Panc1 (cell line): ENCODE results near the gene TLCD2. TPM values are rescaled to one million over a fixed set of nuclear protein-coding genes. Genes with fewer than 3 reads are reported as not detected.

Source experiments
- ATAC-seq: fragments of 200-7000 bp; cut with Tn5 transposase; 2 replicates; pipeline ENCODE4 v1.9.1; 2020; ENCODE audit warnings: mild to moderate bottlenecking, moderate library complexity
- Bru-seq: library from RNA; stranded (reverse); fragments of 400-500 nt; gene quantifications from one replicate; lab custom pipeline; 2021; lab: Mats Ljungman, UMichigan
- BruChase-seq, 2 experiments: library from RNA; stranded (reverse); fragments of 400-500 nt; gene quantifications; one replicate each; lab custom pipeline; 2021; lab: Mats Ljungman, UMichigan
- BruUV-seq: library from RNA; stranded (reverse); fragments of 400-500 nt; replicated peaks from 2 replicates; lab custom pipeline; 2021; lab: Mats Ljungman, UMichigan
- CTCF ChIA-PET: fragments of 300-600 bp; sonication (Branson Sonifier 250); formaldehyde crosslinking; loops from one replicate; lab custom pipeline; 2022; ENCODE audit warnings: antibody characterized with exemption; lab: Charles Lee
- POLR2A ChIA-PET: fragments of 300-600 bp; sonication (Branson Sonifier 250); formaldehyde crosslinking; loops from one replicate; lab custom pipeline; 2022; ENCODE audit warnings: antibody characterized with exemption; lab: Charles Lee
- DNase-seq: peaks from one replicate; pipeline ENCODE4 v3.0.0-alpha.2; 2010; ENCODE audit warnings: low read depth, low spot score
- H3K27ac ChIP-seq: 2 replicates; pipeline ENCODE4 v1.5.1; 2011; ENCODE audit warnings: mild to moderate bottlenecking, low read length, inconsistent platforms
- H3K27me3 ChIP-seq: fragments of 200-500 bp; sonication (Bioruptor generic); 2 replicates; pipeline ENCODE4 v1.6.0; 2014; ENCODE audit warnings: low read length, inconsistent platforms; ENCODE audit not compliant: control insufficient read depth, insufficient read depth
- H3K36me3 ChIP-seq: fragments of 200-500 bp; sonication (Bioruptor generic); 2 replicates; pipeline ENCODE4 v1.5.1; 2014; ENCODE audit warnings: inconsistent platforms, mild to moderate bottlenecking, low read length, moderate library complexity; ENCODE audit not compliant: control insufficient read depth, insufficient read depth
- H3K4me1 ChIP-seq: 2 replicates; pipeline ENCODE4 v1.5.1; 2011; ENCODE audit warnings: inconsistent platforms, mild to moderate bottlenecking, low read length, moderate library complexity; ENCODE audit not compliant: control insufficient read depth, insufficient read depth
- H3K4me3 ChIP-seq, 2 experiments: 2 replicates each; pipeline ENCODE4 v1.5.1; 2011 to 2012; ENCODE audit warnings: low read depth in 2 of 2, low read length in 2 of 2, mild to moderate bottlenecking in 2 of 2, inconsistent platforms in 1 of 2, moderate library complexity in 1 of 2
- H3K9me3 ChIP-seq: fragments of 200-500 bp; sonication (Bioruptor generic); 2 replicates; pipeline ENCODE4 v1.5.1; 2014; ENCODE audit warnings: low read depth, mild to moderate bottlenecking, inconsistent platforms, low read length, moderate library complexity; ENCODE audit not compliant: control insufficient read depth, insufficient read depth
- CTCF ChIP-seq: fragments of 450-650 bp; IDR thresholded peaks from 2 replicates; pipeline ENCODE4 v1.5.1; 2017; ENCODE audit warnings: mild to moderate bottlenecking
- POLR2AphosphoS5 ChIP-seq: IDR thresholded peaks from 2 replicates; pipeline ENCODE4 v1.6.1; 2012; ENCODE audit warnings: mild to moderate bottlenecking, low read depth, low read length, moderate library complexity
- REST ChIP-seq, 2 experiments: IDR thresholded peaks; 2 replicates each; pipeline ENCODE4 v1.6.1; 2011 to 2012; ENCODE audit warnings: low read depth in 2 of 2, control low read depth in 1 of 2, low read length in 1 of 2, mild to moderate bottlenecking in 1 of 2, moderate library complexity in 1 of 2; ENCODE audit not compliant: insufficient read depth in 1 of 2
- SIN3A ChIP-seq: IDR thresholded peaks from 2 replicates; pipeline ENCODE4 v1.6.1; 2012; ENCODE audit warnings: low read depth, mild to moderate bottlenecking, low read length, moderate library complexity, borderline replicate concordance; ENCODE audit not compliant: insufficient read depth
- TCF7L2 ChIP-seq: IDR thresholded peaks from 2 replicates; pipeline ENCODE4 v1.6.1; 2011; ENCODE audit warnings: mild to moderate bottlenecking, low read depth, low read length, inconsistent platforms
- in situ Hi-C: cut with HindIII; loops from 2 replicates; pipeline ENCODE4 v1.10.0; 2016; ENCODE audit warnings: low sequenced_read_pairs, low pct_unique_long_range_greater_than_20kb
- intact Hi-C: fragments of 100-400 bp; cut with micrococcal nuclease; formaldehyde crosslinking; loops from one replicate; pipeline ENCODE4 v1.10.0; 2022; ENCODE audit not compliant: unreplicated experiment
- long read RNA-seq: library from polyadenylated mRNA; unstranded; transcript quantifications from one replicate; pipeline ENCODE4 v2.0.0, GENCODE V29; 2021; ENCODE audit not compliant: unreplicated experiment
- polyA plus RNA-seq: library from polyadenylated mRNA; unstranded; fragments of >200 nt; gene quantifications from one replicate; pipeline ENCODE4 v1.2.1, GENCODE V29; 2012; ENCODE audit warnings: missing spikeins; ENCODE audit not compliant: insufficient read length
- total RNA-seq: library from RNA; stranded (reverse); gene quantifications from one replicate; pipeline ENCODE4 v1.2.1, GENCODE V29; 2021; ENCODE audit not compliant: unreplicated experiment

Gene TLCD2, protein sequence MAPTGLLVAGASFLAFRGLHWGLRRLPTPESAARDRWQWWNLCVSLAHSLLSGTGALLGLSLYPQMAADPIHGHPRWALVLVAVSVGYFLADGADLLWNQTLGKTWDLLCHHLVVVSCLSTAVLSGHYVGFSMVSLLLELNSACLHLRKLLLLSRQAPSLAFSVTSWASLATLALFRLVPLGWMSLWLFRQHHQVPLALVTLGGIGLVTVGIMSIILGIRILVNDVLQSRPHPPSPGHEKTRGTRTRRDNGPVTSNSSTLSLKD
- total RNA-seq, result 7.0 TPM
- 3.0 TPM for polyA plus RNA-seq
- Bru-seq, nascent RNA, result percentile 64 among the genes with signal in this experiment
- percentile 72 among the genes with signal in this experiment for BruChase-seq, experiment 1, labeled RNA remaining after a 2-hour chase
- BruChase-seq, experiment 2, labeled RNA remaining after a 6-hour chase, result percentile 86 among the genes with signal in this experiment
- long read RNA-seq, full-length matches to known transcripts, result 1 of 14 reads
- long read RNA-seq, partial matches to known transcripts, result 0 of 14 reads
- long read RNA-seq, other reads (novel, unspliced or antisense), result 13 of 14 reads

GRCh38 chr17:1709971-1710806 is at the start of gene TLCD2:
Gene TLCD2, minus strand, starts transcription at chr17:1710377. Its CDS starts 135 bp downstream, at chr17:1710242.
- in situ Hi-C loops, result no loop called here
- no peaks in the 10 kb centered on the region for H3K9me3 ChIP-seq
- no peaks in the 10 kb centered on the region for H3K27me3 ChIP-seq
- H3K27ac ChIP-seq, result peak within 1 kb of the TSS; percentile 78
- H3K4me3 ChIP-seq, result peak within 1 kb of the TSS; percentile 59 to 62
- intact Hi-C loops, result no loop called here
- ChIA-PET POLR2A (no interaction called here), CTCF (no interaction called here)
- TF ChIP-seq REST (IDR thresholded peaks at IDR 0.05; ENCODE audit: insufficient read depth in 1 of 2, low read depth in 2 of 2, low read length in 1 of 2) (no peak), POLR2AphosphoS5 (no peak), CTCF (no peak)
- ATAC-seq (peak; percentile 79), DNase-seq (no peak)
- peaks cover 4% of the 10 kb centered on the region; the same call in 1 of the 2 replicates for H3K36me3 ChIP-seq
- H3K4me1 ChIP-seq, result peaks cover 36% of the 10 kb centered on the region
- BruUV-seq, result no TSS peak

- TF ChIP-seq CTCF (no peak), REST (IDR thresholded peaks at IDR 0.05; ENCODE audit: insufficient read depth in 1 of 2, low read depth in 2 of 2, low read length in 1 of 2) (no peak), POLR2AphosphoS5 (no peak), TCF7L2 (no peak), SIN3A (no peak)
- no peak for DNase-seq
- ATAC-seq, result no peak
- H3K4me1 ChIP-seq, result peaks cover 9% of the 10 kb centered on the region
- no peaks in the 10 kb centered on the region for H3K36me3 ChIP-seq
- H3K27me3 ChIP-seq, result no peaks in the 10 kb centered on the region
- H3K27ac ChIP-seq, result no peak overlapping the region
- CTCF ChIA-PET, result no interaction called here
- intact Hi-C loops, result no loop called here
- no peak overlapping the region for H3K4me3 ChIP-seq
- POLR2A ChIA-PET, result no interaction called here
- H3K9me3 ChIP-seq, result no peaks in the 10 kb centered on the region
- in situ Hi-C loops, result no loop called here
- no TSS peak for BruUV-seq
Measured at GRCh38 chr17:1759529-1759928, 49.4 kb upstream of the TLCD2 start.
